ENCODE measurements around the gene FAM107B. TPM values are rescaled to one million over a fixed set of nuclear protein-coding genes. Genes with fewer than 3 reads are reported as not detected.

FAM107B gene
- polyA plus RNA-seq, 5 donors, result 56.0 to 102 (median 87.1) TPM

Other genes with a start within 250 kb of the FAM107B start
- gene CDNF, start 63.1 kb upstream of the FAM107B start, polyA plus RNA-seq (ENCODE audit: insufficient read depth in 1 of 5, insufficient read length in 5 of 5, low replicate concordance in 1 of 5), result 1 to 10 TPM; 3.2 to 4.4 (median 3.5) TPM
- gene HSPA14, start 63.4 kb upstream of the FAM107B start, polyA plus RNA-seq (ENCODE audit: insufficient read depth in 1 of 5, insufficient read length in 5 of 5, low replicate concordance in 1 of 5), result 10 to 100 TPM; 15.7 to 24.5 (median 21.2) TPM
- 10 to 100 TPM; 15.5 to 18.0 (median 17.7) TPM for gene MSANTD7, start 63.4 kb upstream of the FAM107B start, polyA plus RNA-seq (ENCODE audit: insufficient read depth in 1 of 5, insufficient read length in 5 of 5, low replicate concordance in 1 of 5)
- 10 to 100 TPM; 13.0 to 26.7 (median 17.0) TPM for gene SUV39H2, start 104.0 kb upstream of the FAM107B start, polyA plus RNA-seq (ENCODE audit: insufficient read depth in 1 of 5, insufficient read length in 5 of 5, low replicate concordance in 1 of 5)
- 10 to 100 TPM; 14.6 to 22.6 (median 22.3) TPM for gene DCLRE1C, start 179.2 kb upstream of the FAM107B start, polyA plus RNA-seq (ENCODE audit: insufficient read depth in 1 of 5, insufficient read length in 5 of 5, low replicate concordance in 1 of 5)
- 1 to 10 TPM in 4 of 5 donors, under 1 TPM in 1; 0.34 to 2.4 (median 1.4) TPM for gene MEIG1, start 184.5 kb upstream of the FAM107B start, polyA plus RNA-seq (ENCODE audit: insufficient read depth in 1 of 5, insufficient read length in 5 of 5, low replicate concordance in 1 of 5)

Data from right lung (tissue), 5 donors.